Gastroesophageal sphincter (tissue), 4 donors: Measurements from ENCODE around the gene USP43. TPM values are rescaled to one million over a fixed set of nuclear protein-coding genes. Genes with fewer than 3 reads are reported as not detected.
"Not testable (repeated sequence)": the region's sequence is repeated elsewhere in the genome, so short reads cannot be mapped to it uniquely, and the experiment has no call there.

ENCODE experiments used
- ATAC-seq: fragments of 150-250 bp; one replicate; pipeline ENCODE4 v1.9.1; 2016; ENCODE audit warnings: mild to moderate bottlenecking, moderate library complexity
- H3K27ac ChIP-seq, 4 donors: fragments of 200-600 bp; sonication (generic) in 3 of 4; 1 replicate in 3 of 4; 2 replicates in 1 of 4; pipeline ENCODE4 v1.5.1; 2016 to 2019
- H3K27me3 ChIP-seq: fragments of 200-600 bp; sonication (generic); one replicate; pipeline ENCODE4 v1.5.1; 2019
- H3K36me3 ChIP-seq, 2 donors: fragments of 200-600 bp; sonication (generic); one replicate each; pipeline ENCODE4 v1.5.1; 2019; ENCODE audit warnings: control low read depth in 1 of 2
- H3K4me1 ChIP-seq, 3 donors: fragments of 200-600 bp; sonication (generic); 1 replicate in 2 of 3; 2 replicates in 1 of 3; pipeline ENCODE4 v1.5.1; 2016 to 2019; ENCODE audit warnings: control low read depth in 2 of 3
- H3K4me3 ChIP-seq, 2 donors: fragments of 200-600 bp; sonication (generic); one replicate each; pipeline ENCODE4 v1.5.1; 2019; ENCODE audit warnings: mild to moderate bottlenecking in 1 of 2, moderate library complexity in 1 of 2
- H3K9me3 ChIP-seq, 3 donors: fragments of 200-600 bp; sonication (generic); one replicate each; pipeline ENCODE4 v1.5.1; 2017 to 2019; ENCODE audit warnings: control low read depth in 2 of 3
- EP300 ChIP-seq: sonication (generic); formaldehyde crosslinking; IDR thresholded peaks from one replicate; pipeline ENCODE4 v1.6.1; 2017; ENCODE audit warnings: antibody characterized with exemption, mild to moderate bottlenecking
- POLR2A ChIP-seq, 2 donors: fragments of 450-650 bp; IDR thresholded peaks; one replicate each; pipeline ENCODE4 v1.6.1; 2017; ENCODE audit warnings: antibody characterized with exemption in 2 of 2, mild to moderate bottlenecking in 2 of 2, moderate library complexity in 1 of 2
- POLR2AphosphoS5 ChIP-seq: sonication (generic); formaldehyde crosslinking; IDR thresholded peaks from one replicate; pipeline ENCODE4 v1.6.1; 2017; ENCODE audit warnings: antibody characterized with exemption
- WGBS, 2 donors: methylation state at CpG; one replicate each; pipeline ENCODE4 v1.1.5; 2018; ENCODE audit warnings: low coverage in 1 of 2; 5-methylcytosine and 5-hydroxymethylcytosine counted together
- total RNA-seq, 4 donors: library from RNA; depleted of rRNA; stranded (reverse); fragments of >200 nt; gene quantifications; one replicate each; pipeline ENCODE4 v1.1.0, GENCODE V29; 2016
- TF ChIP-seq, protein P1 (sequence below), 4 experiments: fragments of 200-600 bp in 2 of 4; fragments of 450-650 bp in 2 of 4; sonication (generic) in 1 of 4; IDR thresholded peaks; one replicate each; pipeline ENCODE4 v1.5.1; 2017 to 2019; ENCODE audit warnings: antibody characterized with exemption in 4 of 4, mild to moderate bottlenecking in 2 of 4, moderate library complexity in 2 of 4

Gene USP43, protein sequence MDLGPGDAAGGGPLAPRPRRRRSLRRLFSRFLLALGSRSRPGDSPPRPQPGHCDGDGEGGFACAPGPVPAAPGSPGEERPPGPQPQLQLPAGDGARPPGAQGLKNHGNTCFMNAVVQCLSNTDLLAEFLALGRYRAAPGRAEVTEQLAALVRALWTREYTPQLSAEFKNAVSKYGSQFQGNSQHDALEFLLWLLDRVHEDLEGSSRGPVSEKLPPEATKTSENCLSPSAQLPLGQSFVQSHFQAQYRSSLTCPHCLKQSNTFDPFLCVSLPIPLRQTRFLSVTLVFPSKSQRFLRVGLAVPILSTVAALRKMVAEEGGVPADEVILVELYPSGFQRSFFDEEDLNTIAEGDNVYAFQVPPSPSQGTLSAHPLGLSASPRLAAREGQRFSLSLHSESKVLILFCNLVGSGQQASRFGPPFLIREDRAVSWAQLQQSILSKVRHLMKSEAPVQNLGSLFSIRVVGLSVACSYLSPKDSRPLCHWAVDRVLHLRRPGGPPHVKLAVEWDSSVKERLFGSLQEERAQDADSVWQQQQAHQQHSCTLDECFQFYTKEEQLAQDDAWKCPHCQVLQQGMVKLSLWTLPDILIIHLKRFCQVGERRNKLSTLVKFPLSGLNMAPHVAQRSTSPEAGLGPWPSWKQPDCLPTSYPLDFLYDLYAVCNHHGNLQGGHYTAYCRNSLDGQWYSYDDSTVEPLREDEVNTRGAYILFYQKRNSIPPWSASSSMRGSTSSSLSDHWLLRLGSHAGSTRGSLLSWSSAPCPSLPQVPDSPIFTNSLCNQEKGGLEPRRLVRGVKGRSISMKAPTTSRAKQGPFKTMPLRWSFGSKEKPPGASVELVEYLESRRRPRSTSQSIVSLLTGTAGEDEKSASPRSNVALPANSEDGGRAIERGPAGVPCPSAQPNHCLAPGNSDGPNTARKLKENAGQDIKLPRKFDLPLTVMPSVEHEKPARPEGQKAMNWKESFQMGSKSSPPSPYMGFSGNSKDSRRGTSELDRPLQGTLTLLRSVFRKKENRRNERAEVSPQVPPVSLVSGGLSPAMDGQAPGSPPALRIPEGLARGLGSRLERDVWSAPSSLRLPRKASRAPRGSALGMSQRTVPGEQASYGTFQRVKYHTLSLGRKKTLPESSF
- total RNA-seq = under 1 TPM in 2 of 4 donors, not detected in 2; 0.17 to 0.27 TPM

DNA sequence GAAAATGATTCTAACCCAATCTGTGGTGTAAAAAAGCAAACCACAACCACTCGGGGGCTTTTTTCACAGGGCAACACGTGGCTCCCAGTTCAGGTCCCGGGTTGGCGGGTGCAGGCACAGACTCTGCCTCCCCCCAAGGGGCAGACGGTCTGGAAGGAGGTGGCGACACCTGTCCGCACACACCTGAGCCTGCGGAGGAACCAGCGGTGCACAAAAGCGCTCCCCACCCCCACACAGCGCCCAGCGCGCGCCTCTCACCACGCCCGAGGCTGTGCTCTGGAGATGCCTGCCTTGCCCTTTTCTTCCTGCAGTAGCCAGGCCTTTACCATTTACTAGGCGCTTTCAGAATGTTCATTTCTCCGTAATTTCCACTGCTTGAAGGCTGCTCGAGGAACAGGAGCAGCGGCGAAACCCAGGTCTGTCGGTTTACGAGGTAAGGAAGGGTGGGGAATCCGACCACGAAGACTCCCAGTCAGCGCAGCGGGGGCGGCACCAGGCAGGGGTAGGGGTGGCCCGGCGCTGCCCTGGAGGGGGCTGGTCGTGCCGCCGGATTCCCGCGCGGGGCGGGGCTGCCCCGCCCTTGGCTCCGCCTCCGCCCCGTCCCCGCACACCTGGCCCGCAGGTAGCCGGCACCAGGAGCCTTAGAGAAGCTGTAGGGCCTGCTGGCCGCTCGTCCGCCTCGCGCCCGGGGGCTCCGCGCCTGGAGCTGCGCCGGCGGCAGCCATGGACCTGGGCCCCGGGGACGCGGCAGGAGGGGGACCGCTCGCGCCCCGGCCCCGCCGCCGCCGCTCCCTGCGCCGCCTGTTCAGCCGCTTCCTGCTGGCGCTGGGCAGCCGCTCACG is at the start of gene USP43:
Gene USP43 (plus strand): TSS at position 608 of the 842 bp plus-strand sequence. CDS start 116 bp downstream, at position 724.
- ATAC-seq = no peak
- no peak for TF ChIP-seq POLR2A (IDR thresholded peaks at IDR 0.05)
- peaks cover 91% of the 10 kb centered on the region for H3K27me3 ChIP-seq
- 0 to 7% methylated on average over 5 to 6 of the region's 72 CpGs for WGBS, 2 donors
- no peaks in the 10 kb centered on the region for H3K36me3 ChIP-seq
- peaks cover 0 to 24% (median 11%) of the 10 kb centered on the region in 3 donors for H3K4me1 ChIP-seq
- H3K4me3 ChIP-seq = peak within 1 kb of the TSS; percentile 29 to 56
- H3K27ac ChIP-seq = no peak within 1 kb of the TSS
- H3K9me3 ChIP-seq = no peaks in the 10 kb centered on the region

DNA sequence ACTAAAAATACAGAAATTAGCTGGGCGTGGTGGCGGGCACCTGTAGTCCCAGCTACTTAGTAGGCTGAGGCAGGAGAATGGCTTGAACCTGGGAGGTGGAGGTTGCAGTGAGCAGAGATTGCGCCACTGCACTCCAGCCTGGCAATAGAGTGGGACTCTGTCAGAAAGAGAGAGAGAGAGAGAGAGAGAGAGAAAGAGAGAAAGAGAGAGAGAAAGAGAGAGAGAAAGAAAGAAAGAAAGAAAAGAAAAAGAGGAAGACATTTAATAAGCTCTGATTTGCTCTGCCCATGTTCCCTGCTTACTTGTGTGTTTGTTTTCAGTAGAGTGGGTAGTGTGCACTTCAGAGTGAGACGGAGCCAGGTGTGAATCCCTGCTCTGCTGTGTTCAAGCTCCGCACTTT is 47.7 kb upstream of the USP43 start:
- not testable (repeated sequence) for H3K4me3 ChIP-seq, H3K36me3 ChIP-seq, H3K27me3 ChIP-seq, ATAC-seq, H3K4me1 ChIP-seq, H3K27ac ChIP-seq, H3K9me3 ChIP-seq
- 83 to 95% methylated on average over 2 to 4 of the region's 5 CpGs for WGBS, 2 donors

DNA sequence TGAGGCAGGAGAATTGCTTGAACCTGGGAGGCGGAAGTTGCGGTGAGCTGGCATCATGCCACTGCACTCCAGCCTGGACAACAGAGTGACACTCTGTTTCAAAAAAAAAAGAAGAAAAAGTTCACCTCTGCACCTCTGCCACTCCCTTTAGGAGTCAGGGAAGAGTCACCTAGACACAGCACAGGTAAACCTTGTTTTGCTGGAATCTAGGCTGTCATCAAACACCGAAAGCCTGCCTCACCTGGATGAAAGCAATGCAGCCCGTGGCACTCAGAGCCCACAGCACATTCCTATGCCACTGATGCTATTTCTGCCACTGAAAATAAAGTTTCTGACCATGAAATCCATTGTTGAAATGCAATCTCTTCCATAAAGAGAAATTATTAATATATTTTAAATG is 46.7 kb upstream of the USP43 start:
- Histone ChIP-seq H3K27ac (no peak overlapping the region), H3K4me1 (no peaks in the 10 kb centered on the region), H3K4me3 (no peak overlapping the region), H3K9me3 (no peaks in the 10 kb centered on the region), H3K36me3 (no peaks in the 10 kb centered on the region), H3K27me3 (peaks cover 5% of the 10 kb centered on the region)
- WGBS, 2 donors = 65 to 93% methylated on average over 3 to 4 of the region's 4 CpGs
- TF ChIP-seq, protein P1, sequence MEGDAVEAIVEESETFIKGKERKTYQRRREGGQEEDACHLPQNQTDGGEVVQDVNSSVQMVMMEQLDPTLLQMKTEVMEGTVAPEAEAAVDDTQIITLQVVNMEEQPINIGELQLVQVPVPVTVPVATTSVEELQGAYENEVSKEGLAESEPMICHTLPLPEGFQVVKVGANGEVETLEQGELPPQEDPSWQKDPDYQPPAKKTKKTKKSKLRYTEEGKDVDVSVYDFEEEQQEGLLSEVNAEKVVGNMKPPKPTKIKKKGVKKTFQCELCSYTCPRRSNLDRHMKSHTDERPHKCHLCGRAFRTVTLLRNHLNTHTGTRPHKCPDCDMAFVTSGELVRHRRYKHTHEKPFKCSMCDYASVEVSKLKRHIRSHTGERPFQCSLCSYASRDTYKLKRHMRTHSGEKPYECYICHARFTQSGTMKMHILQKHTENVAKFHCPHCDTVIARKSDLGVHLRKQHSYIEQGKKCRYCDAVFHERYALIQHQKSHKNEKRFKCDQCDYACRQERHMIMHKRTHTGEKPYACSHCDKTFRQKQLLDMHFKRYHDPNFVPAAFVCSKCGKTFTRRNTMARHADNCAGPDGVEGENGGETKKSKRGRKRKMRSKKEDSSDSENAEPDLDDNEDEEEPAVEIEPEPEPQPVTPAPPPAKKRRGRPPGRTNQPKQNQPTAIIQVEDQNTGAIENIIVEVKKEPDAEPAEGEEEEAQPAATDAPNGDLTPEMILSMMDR (IDR thresholded peaks at IDR 0.05) = no peak
- TF ChIP-seq POLR2AphosphoS5 = no peak
- TF ChIP-seq POLR2A (IDR thresholded peaks at IDR 0.05) = no peak
- TF ChIP-seq EP300 = no peak
- no peak for ATAC-seq

DNA sequence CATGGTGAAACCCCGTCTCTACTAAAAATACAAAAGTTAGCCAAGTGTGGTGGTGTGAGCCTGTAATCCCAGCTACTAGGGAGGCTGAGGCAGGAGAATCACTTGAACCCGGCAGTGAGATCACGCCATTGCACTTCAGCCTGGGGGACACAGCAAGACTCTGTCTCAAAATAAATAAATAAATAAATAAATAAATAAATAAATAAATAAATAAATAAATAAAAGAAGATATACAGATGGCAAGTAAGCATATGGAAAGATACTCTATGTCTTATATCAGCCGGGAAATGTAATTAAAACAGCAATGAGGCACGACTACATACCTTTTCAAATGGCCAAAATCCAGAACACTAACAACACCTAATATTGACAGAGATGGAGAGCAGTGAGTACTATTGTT is 40.7 kb upstream of the USP43 start:
- 73 to 78% methylated on average over 2 of the region's 5 CpGs for WGBS, 2 donors
- H3K9me3 ChIP-seq, H3K4me1 ChIP-seq, H3K27ac ChIP-seq, H3K27me3 ChIP-seq, H3K4me3 ChIP-seq, H3K36me3 ChIP-seq, ATAC-seq: not testable (repeated sequence)

DNA sequence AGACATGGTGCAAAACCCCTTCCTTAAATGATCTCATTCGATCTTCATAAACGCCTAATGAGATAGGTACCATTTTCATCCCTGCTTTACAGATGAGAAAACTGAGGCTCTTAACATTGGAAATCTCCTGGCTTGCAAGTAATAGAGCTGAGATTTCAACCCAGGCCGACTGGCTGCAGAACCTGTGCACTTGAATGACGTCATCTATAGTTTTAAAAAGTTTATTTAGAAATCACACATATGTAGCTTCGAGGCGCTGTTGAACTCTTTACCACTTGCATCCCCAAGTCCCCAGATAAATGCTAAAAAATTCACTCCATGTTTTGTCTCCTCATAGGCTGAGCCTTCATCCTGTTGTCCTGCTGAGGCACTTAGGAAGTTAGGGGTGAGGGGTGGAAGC is 38.9 kb upstream of the USP43 start:
- H3K9me3 ChIP-seq = no peaks in the 10 kb centered on the region
- no peaks in the 10 kb centered on the region for H3K36me3 ChIP-seq
- H3K27me3 ChIP-seq = peaks cover 4% of the 10 kb centered on the region
- H3K4me1 ChIP-seq = no peaks in the 10 kb centered on the region
- no peak overlapping the region for H3K4me3 ChIP-seq
- no peak overlapping the region for H3K27ac ChIP-seq
- TF ChIP-seq, protein P1 (IDR thresholded peaks at IDR 0.05) = no peak
- no peak for TF ChIP-seq POLR2AphosphoS5
- no peak for TF ChIP-seq POLR2A (IDR thresholded peaks at IDR 0.05)
- TF ChIP-seq EP300 = no peak
- WGBS, 2 donors = 86 to 87% methylated on average over 6 of the region's 6 CpGs
- no peak for ATAC-seq

DNA sequence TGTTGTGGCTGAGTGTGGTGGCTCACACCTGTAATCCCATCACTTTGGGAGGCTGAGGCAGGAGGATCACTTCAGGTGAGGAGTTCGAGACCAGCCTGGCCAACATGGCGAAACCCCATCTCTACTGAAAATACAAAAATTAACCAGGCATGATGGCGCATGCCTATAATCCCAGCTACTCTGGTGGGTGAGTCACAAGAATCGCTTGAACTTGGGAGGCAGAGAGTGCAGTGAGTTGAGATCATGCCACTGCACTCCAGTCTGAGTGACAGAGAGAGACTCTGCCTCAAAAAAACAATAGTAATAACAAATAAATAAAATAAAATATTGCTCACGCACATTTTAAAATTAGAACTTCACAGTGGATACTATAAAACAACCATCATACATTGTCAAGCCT is 38.3 kb upstream of the USP43 start:
- H3K36me3 ChIP-seq, H3K9me3 ChIP-seq, H3K27me3 ChIP-seq, ATAC-seq, H3K27ac ChIP-seq, H3K4me3 ChIP-seq, H3K4me1 ChIP-seq: not testable (repeated sequence)
- WGBS, 2 donors = 56 to 65% methylated on average over 3 to 5 of the region's 5 CpGs
